ENCODE results near the gene FIBP. TPM values are rescaled to one million over a fixed set of nuclear protein-coding genes. Genes with fewer than 3 reads are reported as not detected.

The FIBP gene
- total and polyA plus RNA-seq, 2 experiments from 2014 or later = 200 to 201 TPM

GRCh38 chr11:65886826-65887722 lies 1.2 kb downstream of the FIBP start:
- no peak for TF ChIP-seq EZH2phosphoT487 (IDR thresholded peaks at IDR 0.05; ENCODE audit: insufficient read depth, low read depth)
- no peak for TF ChIP-seq EZH2 (IDR thresholded peaks at IDR 0.05; ENCODE audit: insufficient read depth, poor library complexity, severe bottlenecking)
- Histone ChIP-seq H3K4me2 (ENCODE audit: unreplicated experiment) (peak overlapping the region; percentile 74), H3K79me2 (ENCODE audit: insufficient read depth) (peaks cover 58% of the 10 kb centered on the region), H4K20me1 (ENCODE audit: insufficient read depth) (no peaks in the 10 kb centered on the region), H3K9ac (peak overlapping the region; percentile 99), H3K4me1 (ENCODE audit: insufficient read depth) (peaks cover 25% of the 10 kb centered on the region), H3K36me3 (ENCODE audit: low read depth) (peaks cover 17% of the 10 kb centered on the region; the same call in 1 of the 2 replicates), H2AFZ (no peak overlapping the region), H3K4me3 (peak overlapping the region; percentile 95), H3K27ac (peak overlapping the region; percentile 99), H3K27me3 (replicated peaks; ENCODE audit: insufficient read depth) (no peaks in the 10 kb centered on the region), H3K9me3 (ENCODE audit: low read depth) (no peaks in the 10 kb centered on the region), H3F3A (ENCODE audit: insufficient read depth) (peaks cover 42% of the 10 kb centered on the region), H3K9me2 (ENCODE audit: insufficient read depth) (no peaks in the 10 kb centered on the region)
- in situ Hi-C loops (cut with MboI) = loop anchor here (10.0 kb wide), 1 partner anchor 98 kb away; no protein-coding TSS in a partner anchor
- WGBS, 2 experiments (ENCODE audit: low coverage in 1 of 2, low lambda C conversion rate in 2 of 2, missing lambda C conversion rate in 2 of 2) = 76 to 82% methylated on average over 14 of the region's 14 CpGs
- DNase-seq = peak; percentile 29

GRCh38 chr11:65885808-65886536 lies 2.3 kb downstream of the FIBP start:
- in situ Hi-C loops (cut with MboI) = loop anchor here (10.0 kb wide), 1 partner anchor 99 kb away; no protein-coding TSS in a partner anchor
- DNase-seq = no peak
- Histone ChIP-seq H3K79me2 (ENCODE audit: insufficient read depth) (peaks cover 48% of the 10 kb centered on the region), H4K20me1 (ENCODE audit: insufficient read depth) (no peaks in the 10 kb centered on the region), H3F3A (ENCODE audit: insufficient read depth) (peaks cover 38% of the 10 kb centered on the region), H3K4me1 (ENCODE audit: insufficient read depth) (peaks cover 23% of the 10 kb centered on the region), H3K36me3 (ENCODE audit: low read depth) (peaks cover 14% of the 10 kb centered on the region; the same call in 1 of the 2 replicates), H3K4me2 (ENCODE audit: unreplicated experiment) (peak overlapping the region; percentile 74), H2AFZ (no peak overlapping the region), H3K9me3 (ENCODE audit: low read depth) (no peaks in the 10 kb centered on the region), H3K9ac (peak overlapping the region; percentile 99; the same call in 1 of the 2 replicates), H3K27ac (no peak overlapping the region), H3K9me2 (ENCODE audit: insufficient read depth) (no peaks in the 10 kb centered on the region), H3K27me3 (replicated peaks; ENCODE audit: insufficient read depth) (no peaks in the 10 kb centered on the region), H3K4me3 (no peak overlapping the region)
- WGBS, 2 experiments (ENCODE audit: low coverage in 1 of 2, low lambda C conversion rate in 2 of 2, missing lambda C conversion rate in 2 of 2) = 79 to 82% methylated on average over 12 of the region's 12 CpGs
- no peak for TF ChIP-seq EZH2phosphoT487 (IDR thresholded peaks at IDR 0.05; ENCODE audit: insufficient read depth, low read depth)
- no peak for TF ChIP-seq EZH2 (IDR thresholded peaks at IDR 0.05; ENCODE audit: insufficient read depth, poor library complexity, severe bottlenecking)

- 95% methylated on average over 7 of the region's 7 CpGs for WGBS, 2 experiments (ENCODE audit: low coverage in 1 of 2, low lambda C conversion rate in 2 of 2, missing lambda C conversion rate in 2 of 2)
- no peaks in the 10 kb centered on the region for H3K9me2 ChIP-seq (ENCODE audit: insufficient read depth)
- peaks cover 38% of the 10 kb centered on the region for H3F3A ChIP-seq (ENCODE audit: insufficient read depth)
- no peaks in the 10 kb centered on the region for H4K20me1 ChIP-seq (ENCODE audit: insufficient read depth)
- H3K27me3 ChIP-seq (replicated peaks; ENCODE audit: insufficient read depth) = no peaks in the 10 kb centered on the region
- H3K27ac ChIP-seq = no peak overlapping the region
- in situ Hi-C loops (cut with MboI) = loop anchor here (10.0 kb wide), 1 partner anchor 100 kb away; no protein-coding TSS in a partner anchor
- peaks cover 23% of the 10 kb centered on the region for H3K4me1 ChIP-seq (ENCODE audit: insufficient read depth)
- H3K4me3 ChIP-seq = no peak overlapping the region
- no peaks in the 10 kb centered on the region for H3K9me3 ChIP-seq (ENCODE audit: low read depth)
- peaks cover 48% of the 10 kb centered on the region for H3K79me2 ChIP-seq (ENCODE audit: insufficient read depth)
- TF ChIP-seq EZH2phosphoT487 (IDR thresholded peaks at IDR 0.05; ENCODE audit: insufficient read depth, low read depth) = no peak
- TF ChIP-seq EZH2 (IDR thresholded peaks at IDR 0.05; ENCODE audit: insufficient read depth, poor library complexity, severe bottlenecking) = no peak
- no peak for DNase-seq
- H3K36me3 ChIP-seq (ENCODE audit: low read depth) = peaks cover 14% of the 10 kb centered on the region; the same call in 1 of the 2 replicates
- H3K9ac ChIP-seq = no peak overlapping the region
- no peak overlapping the region for H2AFZ ChIP-seq
- H3K4me2 ChIP-seq (ENCODE audit: unreplicated experiment) = no peak overlapping the region
Observed at GRCh38 chr11:65885231-65885630, 3.0 kb downstream of the FIBP start.

GRCh38 chr11:65884716-65885092 lies 3.6 kb downstream of the FIBP start:
- Histone ChIP-seq H3K79me2 (ENCODE audit: insufficient read depth) (peaks cover 48% of the 10 kb centered on the region), H3K9me2 (ENCODE audit: insufficient read depth) (no peaks in the 10 kb centered on the region), H3K27ac (no peak overlapping the region), H3K9ac (no peak overlapping the region), H3K9me3 (ENCODE audit: low read depth) (no peaks in the 10 kb centered on the region), H3K27me3 (replicated peaks; ENCODE audit: insufficient read depth) (no peaks in the 10 kb centered on the region), H3K36me3 (ENCODE audit: low read depth) (peaks cover 14% of the 10 kb centered on the region; the same call in 1 of the 2 replicates), H4K20me1 (ENCODE audit: insufficient read depth) (no peaks in the 10 kb centered on the region), H3F3A (ENCODE audit: insufficient read depth) (peaks cover 33% of the 10 kb centered on the region), H3K4me1 (ENCODE audit: insufficient read depth) (peaks cover 18% of the 10 kb centered on the region), H3K4me2 (ENCODE audit: unreplicated experiment) (no peak overlapping the region), H2AFZ (no peak overlapping the region), H3K4me3 (no peak overlapping the region)
- in situ Hi-C loops (cut with MboI) = loop anchor here (10.0 kb wide), 1 partner anchor 100 kb away; no protein-coding TSS in a partner anchor
- DNase-seq = peak; percentile 75
- no peak for TF ChIP-seq EZH2phosphoT487 (IDR thresholded peaks at IDR 0.05; ENCODE audit: insufficient read depth, low read depth)
- no peak for TF ChIP-seq EZH2 (IDR thresholded peaks at IDR 0.05; ENCODE audit: insufficient read depth, poor library complexity, severe bottlenecking)
- WGBS, 2 experiments (ENCODE audit: low coverage in 1 of 2, low lambda C conversion rate in 2 of 2, missing lambda C conversion rate in 2 of 2) = 18 to 23% methylated on average over 9 of the region's 9 CpGs

Data from GM23248 (cell line).